ENCODE measurements around the gene PAPOLA.

DNA sequence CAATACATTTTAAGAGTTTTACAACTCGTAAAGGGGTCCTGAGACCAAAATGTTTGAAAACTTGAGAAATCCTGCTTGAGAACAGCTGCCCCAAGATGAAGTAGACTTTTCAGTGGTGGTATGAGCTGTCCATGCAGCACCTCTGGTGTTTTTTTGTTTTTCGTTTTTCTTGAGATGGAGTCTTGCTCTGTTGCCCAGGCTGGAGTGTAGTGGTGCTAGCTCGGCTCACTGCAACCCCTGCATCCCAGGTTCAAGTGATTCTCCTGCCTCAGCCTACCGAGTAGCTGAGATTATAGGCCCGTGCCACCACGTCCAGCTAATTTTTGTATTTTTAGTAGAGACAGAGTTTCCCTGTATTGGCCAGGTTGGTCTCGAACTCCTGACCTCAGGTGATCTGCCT is 5.5 kb downstream of the PAPOLA start:
- TF ChIP-seq, protein P1, sequence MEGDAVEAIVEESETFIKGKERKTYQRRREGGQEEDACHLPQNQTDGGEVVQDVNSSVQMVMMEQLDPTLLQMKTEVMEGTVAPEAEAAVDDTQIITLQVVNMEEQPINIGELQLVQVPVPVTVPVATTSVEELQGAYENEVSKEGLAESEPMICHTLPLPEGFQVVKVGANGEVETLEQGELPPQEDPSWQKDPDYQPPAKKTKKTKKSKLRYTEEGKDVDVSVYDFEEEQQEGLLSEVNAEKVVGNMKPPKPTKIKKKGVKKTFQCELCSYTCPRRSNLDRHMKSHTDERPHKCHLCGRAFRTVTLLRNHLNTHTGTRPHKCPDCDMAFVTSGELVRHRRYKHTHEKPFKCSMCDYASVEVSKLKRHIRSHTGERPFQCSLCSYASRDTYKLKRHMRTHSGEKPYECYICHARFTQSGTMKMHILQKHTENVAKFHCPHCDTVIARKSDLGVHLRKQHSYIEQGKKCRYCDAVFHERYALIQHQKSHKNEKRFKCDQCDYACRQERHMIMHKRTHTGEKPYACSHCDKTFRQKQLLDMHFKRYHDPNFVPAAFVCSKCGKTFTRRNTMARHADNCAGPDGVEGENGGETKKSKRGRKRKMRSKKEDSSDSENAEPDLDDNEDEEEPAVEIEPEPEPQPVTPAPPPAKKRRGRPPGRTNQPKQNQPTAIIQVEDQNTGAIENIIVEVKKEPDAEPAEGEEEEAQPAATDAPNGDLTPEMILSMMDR (IDR thresholded peaks at IDR 0.05), result no peak
- no peak for TF ChIP-seq POLR2AphosphoS5 (IDR thresholded peaks at IDR 0.05)

All from gastroesophageal sphincter (tissue), 3 donors.